Measurements from ENCODE around the gene CDC45.

The CDC45 gene

DNA sequence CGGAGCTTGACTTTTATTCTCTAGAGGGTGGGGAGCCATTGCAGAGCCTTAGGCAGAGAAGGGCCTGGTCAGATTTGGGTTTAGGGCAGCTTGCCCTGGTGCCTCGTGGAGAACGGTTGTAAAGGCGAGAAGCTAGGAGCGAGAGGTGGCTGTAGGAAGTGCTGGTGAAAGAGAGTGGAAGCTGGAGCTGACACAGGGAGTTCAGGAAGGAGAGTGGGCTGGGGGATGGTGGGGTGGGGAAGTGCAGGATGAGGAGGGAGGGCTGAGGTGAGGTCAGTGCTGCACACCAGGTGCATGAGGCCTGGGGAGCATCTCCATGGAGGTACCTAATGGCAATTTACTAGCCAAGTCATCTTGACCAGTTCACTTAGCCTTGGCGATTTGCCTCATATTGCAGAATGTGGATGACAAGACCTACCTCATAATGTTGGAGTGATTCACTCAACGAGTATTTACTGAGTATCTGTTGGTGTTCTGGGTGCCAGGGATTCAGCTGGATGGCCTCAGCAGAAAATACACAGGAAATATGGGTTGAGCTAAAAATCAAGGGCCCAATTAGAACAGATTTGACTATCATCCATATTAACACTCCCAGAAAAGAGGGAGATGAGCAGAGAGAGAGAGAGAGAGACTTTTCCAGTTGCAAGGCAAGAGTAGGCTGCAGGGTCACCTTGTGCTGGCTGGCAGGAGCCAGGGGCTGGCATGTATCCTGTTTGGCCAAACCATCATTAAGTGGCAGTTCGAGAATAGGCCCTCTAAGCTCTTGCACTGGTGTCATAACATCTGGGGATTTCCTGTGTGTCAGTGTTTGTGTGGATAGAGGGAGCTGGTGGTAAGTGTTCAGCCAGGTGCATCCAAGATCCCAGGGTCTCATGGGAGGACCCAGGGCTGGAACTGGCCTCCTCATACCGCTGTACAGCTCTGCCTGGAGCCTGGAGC lies 88.9 kb downstream of the CDC45 start:
- no peak overlapping the region for H3K4me3 ChIP-seq (replicated peaks; ENCODE audit: low read depth, low read length)
- H3K27me3 ChIP-seq (replicated peaks; ENCODE audit: control insufficient read depth, insufficient read depth, low read length): no peaks in the 10 kb centered on the region; the same call in 1 of the 2 replicates
- DNase-seq (ENCODE audit: extremely low read depth, insufficient read length): no peak
- TF ChIP-seq, protein P1, sequence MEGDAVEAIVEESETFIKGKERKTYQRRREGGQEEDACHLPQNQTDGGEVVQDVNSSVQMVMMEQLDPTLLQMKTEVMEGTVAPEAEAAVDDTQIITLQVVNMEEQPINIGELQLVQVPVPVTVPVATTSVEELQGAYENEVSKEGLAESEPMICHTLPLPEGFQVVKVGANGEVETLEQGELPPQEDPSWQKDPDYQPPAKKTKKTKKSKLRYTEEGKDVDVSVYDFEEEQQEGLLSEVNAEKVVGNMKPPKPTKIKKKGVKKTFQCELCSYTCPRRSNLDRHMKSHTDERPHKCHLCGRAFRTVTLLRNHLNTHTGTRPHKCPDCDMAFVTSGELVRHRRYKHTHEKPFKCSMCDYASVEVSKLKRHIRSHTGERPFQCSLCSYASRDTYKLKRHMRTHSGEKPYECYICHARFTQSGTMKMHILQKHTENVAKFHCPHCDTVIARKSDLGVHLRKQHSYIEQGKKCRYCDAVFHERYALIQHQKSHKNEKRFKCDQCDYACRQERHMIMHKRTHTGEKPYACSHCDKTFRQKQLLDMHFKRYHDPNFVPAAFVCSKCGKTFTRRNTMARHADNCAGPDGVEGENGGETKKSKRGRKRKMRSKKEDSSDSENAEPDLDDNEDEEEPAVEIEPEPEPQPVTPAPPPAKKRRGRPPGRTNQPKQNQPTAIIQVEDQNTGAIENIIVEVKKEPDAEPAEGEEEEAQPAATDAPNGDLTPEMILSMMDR (IDR thresholded peaks at IDR 0.05; ENCODE audit: insufficient read depth, low read length, poor library complexity, severe bottlenecking): no peak
- no peaks in the 10 kb centered on the region for H3K36me3 ChIP-seq (ENCODE audit: control insufficient read depth, insufficient read depth, low read length)

DNA sequence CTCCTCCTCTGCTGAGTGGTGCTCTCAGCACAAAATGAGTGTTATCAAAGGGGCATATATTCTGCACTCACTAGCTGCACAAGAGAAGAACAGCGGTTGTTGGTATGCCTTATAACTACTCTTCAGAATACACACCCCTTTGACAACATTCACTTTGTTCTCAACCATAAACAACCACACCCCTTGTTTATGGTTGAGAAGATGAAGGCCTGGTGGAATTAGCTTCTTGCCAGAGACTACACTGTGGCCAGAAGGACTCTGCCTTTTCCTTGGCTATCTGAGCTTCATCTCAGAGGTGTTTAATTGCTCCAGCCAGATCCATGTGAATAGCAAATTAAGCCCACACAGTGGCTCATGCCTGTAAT lies 89.5 kb downstream of the CDC45 start:
- Histone ChIP-seq H3K27me3 (replicated peaks; ENCODE audit: control insufficient read depth, insufficient read depth, low read length) (no peaks in the 10 kb centered on the region; the same call in 1 of the 2 replicates), H3K36me3 (ENCODE audit: control insufficient read depth, insufficient read depth, low read length) (no peaks in the 10 kb centered on the region), H3K4me3 (replicated peaks; ENCODE audit: low read depth, low read length) (no peak overlapping the region)
- DNase-seq (ENCODE audit: extremely low read depth, insufficient read length): no peak
- TF ChIP-seq, protein P1 (IDR thresholded peaks at IDR 0.05; ENCODE audit: insufficient read depth, low read length, poor library complexity, severe bottlenecking): no peak

DNA sequence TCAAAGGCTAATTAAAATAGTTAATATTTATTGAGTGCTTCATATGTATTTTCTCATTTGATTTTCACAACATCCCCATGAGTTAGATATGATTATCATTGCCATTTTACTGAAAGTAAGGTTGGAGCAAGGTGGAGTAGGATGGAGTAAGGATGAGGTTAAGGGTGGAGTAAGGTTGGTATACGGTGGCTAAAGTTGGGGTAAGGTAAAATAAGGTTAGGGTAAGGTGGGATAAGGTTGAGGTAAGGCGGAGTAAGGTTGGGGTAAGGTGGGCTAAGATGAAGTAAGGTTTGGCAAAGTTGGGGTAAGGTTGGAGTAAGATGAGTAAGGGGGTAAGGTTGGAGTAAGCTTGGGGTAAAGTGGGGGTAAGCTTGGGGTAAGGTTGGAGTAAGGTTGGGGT lies 90.3 kb downstream of the CDC45 start:
- Histone ChIP-seq H3K27me3 (replicated peaks; ENCODE audit: control insufficient read depth, insufficient read depth, low read length) (no peaks in the 10 kb centered on the region; the same call in 1 of the 2 replicates), H3K4me3 (replicated peaks; ENCODE audit: low read depth, low read length) (no peak overlapping the region), H3K36me3 (ENCODE audit: control insufficient read depth, insufficient read depth, low read length) (no peaks in the 10 kb centered on the region)
- TF ChIP-seq, protein P1 (IDR thresholded peaks at IDR 0.05; ENCODE audit: insufficient read depth, low read length, poor library complexity, severe bottlenecking): no peak
- no peak for DNase-seq (ENCODE audit: extremely low read depth, insufficient read length)

Data from GM06990 (cell line).